ENCODE results near the gene REG4.

DNA sequence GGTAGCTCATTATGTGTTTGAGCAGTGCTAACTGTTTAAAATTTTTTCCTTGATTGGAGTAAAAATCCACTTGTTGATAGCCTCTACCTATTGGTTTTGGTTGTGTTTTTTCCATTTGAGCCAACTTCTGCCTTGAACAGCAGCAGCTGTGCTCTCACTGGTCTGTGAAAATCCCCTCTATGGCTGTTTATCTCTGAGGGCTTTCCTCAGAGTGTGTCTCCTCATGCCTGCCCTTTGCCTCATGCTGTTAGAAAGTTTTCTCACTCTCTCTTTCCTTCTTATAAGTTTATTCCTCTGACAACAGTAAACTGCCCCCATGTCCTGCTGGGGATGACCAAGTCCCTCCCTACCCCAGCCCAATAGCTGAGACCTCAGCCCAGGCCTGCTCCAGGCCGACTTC lies 14.1 kb downstream of the REG4 start:
- TF ChIP-seq, protein P1, sequence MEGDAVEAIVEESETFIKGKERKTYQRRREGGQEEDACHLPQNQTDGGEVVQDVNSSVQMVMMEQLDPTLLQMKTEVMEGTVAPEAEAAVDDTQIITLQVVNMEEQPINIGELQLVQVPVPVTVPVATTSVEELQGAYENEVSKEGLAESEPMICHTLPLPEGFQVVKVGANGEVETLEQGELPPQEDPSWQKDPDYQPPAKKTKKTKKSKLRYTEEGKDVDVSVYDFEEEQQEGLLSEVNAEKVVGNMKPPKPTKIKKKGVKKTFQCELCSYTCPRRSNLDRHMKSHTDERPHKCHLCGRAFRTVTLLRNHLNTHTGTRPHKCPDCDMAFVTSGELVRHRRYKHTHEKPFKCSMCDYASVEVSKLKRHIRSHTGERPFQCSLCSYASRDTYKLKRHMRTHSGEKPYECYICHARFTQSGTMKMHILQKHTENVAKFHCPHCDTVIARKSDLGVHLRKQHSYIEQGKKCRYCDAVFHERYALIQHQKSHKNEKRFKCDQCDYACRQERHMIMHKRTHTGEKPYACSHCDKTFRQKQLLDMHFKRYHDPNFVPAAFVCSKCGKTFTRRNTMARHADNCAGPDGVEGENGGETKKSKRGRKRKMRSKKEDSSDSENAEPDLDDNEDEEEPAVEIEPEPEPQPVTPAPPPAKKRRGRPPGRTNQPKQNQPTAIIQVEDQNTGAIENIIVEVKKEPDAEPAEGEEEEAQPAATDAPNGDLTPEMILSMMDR (conservative IDR thresholded peaks at IDR 0.05; ENCODE audit: low read length): no peak
- no peak for TF ChIP-seq EZH2phosphoT487 (IDR thresholded peaks at IDR 0.05; ENCODE audit: borderline replicate concordance)
